GM21515 (cell line): ENCODE data around the gene SYTL1.

Experiments used
- ATAC-seq: cut with Tn5 transposase; IDR thresholded peaks from one replicate; pipeline ENCODE4 v1.9.1; 2021; ENCODE audit not compliant: unreplicated experiment

SYTL1 gene

GRCh38 chr1:27346991-27347624 is 5.3 kb downstream of the SYTL1 start:
- no peak for ATAC-seq

- no peak for ATAC-seq
These were observed 7.3 kb downstream of the SYTL1 start for GRCh38 chr1:27348861-27349783.

- ATAC-seq = no peak
These were observed 8.2 kb downstream of the SYTL1 start for GRCh38 chr1:27349784-27350662.

- no peak for ATAC-seq
These were observed 9.1 kb downstream of the SYTL1 start for GRCh38 chr1:27350663-27351540.

- no peak for ATAC-seq
These were observed 9.8 kb downstream of the SYTL1 start for GRCh38 chr1:27351541-27352107.

- ATAC-seq = no peak
These were observed 11.3 kb downstream of the SYTL1 start for GRCh38 chr1:27353166-27353565.

- ATAC-seq = no peak
These were observed 11.8 kb downstream of the SYTL1 start for GRCh38 chr1:27353629-27354028.

- ATAC-seq = no peak
These were observed 13.9 kb downstream of the SYTL1 start for GRCh38 chr1:27355683-27356082.

- ATAC-seq = no peak
These were observed 14.4 kb downstream of the SYTL1 start for GRCh38 chr1:27356277-27356618.

- no peak for ATAC-seq
These were observed 14.9 kb downstream of the SYTL1 start for GRCh38 chr1:27356619-27357280.

- no peak for ATAC-seq
These were observed 15.6 kb downstream of the SYTL1 start for GRCh38 chr1:27357281-27358037.

- no peak for ATAC-seq
These were observed 16.5 kb downstream of the SYTL1 start for GRCh38 chr1:27358038-27358927.

- no peak for ATAC-seq
These were observed 17.1 kb downstream of the SYTL1 start for GRCh38 chr1:27358928-27359313.

- no peak for ATAC-seq
These were observed 18.0 kb downstream of the SYTL1 start for GRCh38 chr1:27359822-27360158.

- ATAC-seq = no peak
These were observed 18.6 kb downstream of the SYTL1 start for GRCh38 chr1:27360159-27361043.

GRCh38 chr1:27361044-27361402 is 19.2 kb downstream of the SYTL1 start:
- no peak for ATAC-seq

- ATAC-seq = no peak
These were observed 19.7 kb downstream of the SYTL1 start for GRCh38 chr1:27361553-27361952.
